ENCODE results near the gene CIDEA.
A peak's percentile ranks its signal among the peaks of the same experiment; 100 is the strongest.
"Not testable (repeated sequence)": the region's sequence is repeated elsewhere in the genome, so short reads cannot be mapped to it uniquely, and the experiment has no call there.

Gene CIDEA, protein sequence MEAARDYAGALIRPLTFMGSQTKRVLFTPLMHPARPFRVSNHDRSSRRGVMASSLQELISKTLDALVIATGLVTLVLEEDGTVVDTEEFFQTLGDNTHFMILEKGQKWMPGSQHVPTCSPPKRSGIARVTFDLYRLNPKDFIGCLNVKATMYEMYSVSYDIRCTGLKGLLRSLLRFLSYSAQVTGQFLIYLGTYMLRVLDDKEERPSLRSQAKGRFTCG

GRCh38 chr18:12254136-12254819 is at the start of gene CIDEA:
TSS of gene CIDEA (plus strand) at chr18:12254361. CDS start at chr18:12254384, 23 bp downstream.
- DNase-seq (ENCODE audit: low read depth in 2 of 2), result no peak

- not testable (repeated sequence) for DNase-seq (ENCODE audit: low read depth in 2 of 2)
Observed at GRCh38 chr18:12208296-12209153, 45.6 kb upstream of the CIDEA start.

- not testable (repeated sequence) for DNase-seq (ENCODE audit: low read depth in 2 of 2)
Observed at GRCh38 chr18:12212308-12212707, 41.9 kb upstream of the CIDEA start.

- DNase-seq (ENCODE audit: low read depth in 2 of 2), result not testable (repeated sequence)
Observed at GRCh38 chr18:12214296-12215005, 39.7 kb upstream of the CIDEA start.

DNA sequence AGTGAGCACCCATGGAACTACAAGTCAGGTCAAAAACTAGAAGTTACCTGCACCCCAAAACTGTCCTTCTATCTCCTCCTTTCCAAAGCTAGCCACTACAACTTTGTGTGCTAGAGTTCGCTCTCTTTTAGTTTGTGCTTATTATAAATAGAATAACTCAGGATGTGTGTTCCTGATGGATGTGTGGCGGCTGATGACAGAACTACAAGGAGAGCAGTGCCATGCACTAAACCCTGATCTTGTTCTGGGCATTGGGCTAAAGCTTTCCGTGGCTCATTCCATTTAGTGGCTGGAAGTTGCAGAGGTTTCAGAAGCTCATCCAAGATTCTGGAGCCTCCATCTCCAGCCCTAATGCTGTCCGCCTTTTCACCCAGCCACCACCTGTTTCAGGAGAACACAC is 37.7 kb upstream of the CIDEA start:
- DNase-seq (ENCODE audit: low read depth in 2 of 2), result not testable (repeated sequence)

- DNase-seq (ENCODE audit: low read depth in 2 of 2), result not testable (repeated sequence)
Observed at GRCh38 chr18:12218603-12219002, 35.6 kb upstream of the CIDEA start.

DNA sequence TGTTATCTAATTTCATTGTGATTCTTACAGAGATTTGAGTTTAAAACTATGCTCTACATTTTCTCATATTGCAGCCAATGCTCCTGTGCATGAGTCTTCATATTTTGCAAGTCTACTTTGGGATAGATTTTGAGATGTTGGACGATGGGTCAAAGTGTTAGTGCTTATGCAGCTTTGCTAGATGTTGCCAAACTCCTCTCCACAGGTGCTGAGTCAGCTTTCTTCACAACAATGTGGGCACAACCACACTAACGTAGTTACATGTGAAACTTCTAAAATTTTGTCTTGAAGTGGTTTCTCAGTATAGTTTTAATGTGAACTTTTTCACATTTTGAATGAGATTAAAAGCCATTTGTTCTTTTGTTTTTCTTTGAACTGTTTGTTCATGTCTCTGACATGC is 32.1 kb upstream of the CIDEA start:
- DNase-seq (ENCODE audit: low read depth in 2 of 2), result not testable (repeated sequence)

DNA sequence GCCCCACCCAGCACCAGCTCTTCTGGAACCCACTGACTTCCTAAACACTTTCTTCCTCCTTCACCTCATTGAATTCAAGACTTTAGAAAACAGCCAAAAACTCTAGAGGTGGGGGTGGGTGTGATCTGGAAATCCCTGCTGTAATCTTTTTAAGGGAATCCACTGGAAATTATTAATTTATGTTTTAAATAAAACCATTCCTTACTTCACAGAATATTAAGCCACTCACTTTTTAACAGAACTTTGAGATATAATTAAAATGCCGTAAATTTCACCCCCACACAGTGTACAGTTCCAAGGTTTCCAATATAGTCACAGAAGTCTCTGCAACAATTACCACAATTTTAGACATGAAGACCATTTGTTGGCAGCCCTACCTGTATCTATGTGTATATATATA is 30.8 kb upstream of the CIDEA start:
- DNase-seq (ENCODE audit: low read depth in 2 of 2), result not testable (repeated sequence)

DNA sequence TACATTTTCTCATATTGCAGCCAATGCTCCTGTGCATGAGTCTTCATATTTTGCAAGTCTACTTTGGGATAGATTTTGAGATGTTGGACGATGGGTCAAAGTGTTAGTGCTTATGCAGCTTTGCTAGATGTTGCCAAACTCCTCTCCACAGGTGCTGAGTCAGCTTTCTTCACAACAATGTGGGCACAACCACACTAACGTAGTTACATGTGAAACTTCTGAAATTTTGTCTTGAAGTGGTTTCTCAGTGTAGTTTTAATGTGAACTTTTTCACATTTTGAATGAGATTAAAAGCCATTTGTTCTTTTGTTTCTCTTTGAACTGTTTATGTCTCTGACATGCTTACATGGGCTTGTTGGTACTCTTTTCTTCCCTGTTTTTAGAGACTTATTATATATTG is 27.4 kb upstream of the CIDEA start:
- not testable (repeated sequence) for DNase-seq (ENCODE audit: low read depth in 2 of 2)

- DNase-seq (ENCODE audit: low read depth in 2 of 2), result not testable (repeated sequence)
Observed at GRCh38 chr18:12227399-12228186, 26.6 kb upstream of the CIDEA start.

GRCh38 chr18:12228308-12228707 is 25.9 kb upstream of the CIDEA start:
- not testable (repeated sequence) for DNase-seq (ENCODE audit: low read depth in 2 of 2)

GRCh38 chr18:12230561-12230960 is 23.6 kb upstream of the CIDEA start:
- DNase-seq (ENCODE audit: low read depth in 2 of 2), result not testable (repeated sequence)

- DNase-seq (ENCODE audit: low read depth in 2 of 2), result no peak
Observed at GRCh38 chr18:12231040-12231882, 22.9 kb upstream of the CIDEA start.

DNA sequence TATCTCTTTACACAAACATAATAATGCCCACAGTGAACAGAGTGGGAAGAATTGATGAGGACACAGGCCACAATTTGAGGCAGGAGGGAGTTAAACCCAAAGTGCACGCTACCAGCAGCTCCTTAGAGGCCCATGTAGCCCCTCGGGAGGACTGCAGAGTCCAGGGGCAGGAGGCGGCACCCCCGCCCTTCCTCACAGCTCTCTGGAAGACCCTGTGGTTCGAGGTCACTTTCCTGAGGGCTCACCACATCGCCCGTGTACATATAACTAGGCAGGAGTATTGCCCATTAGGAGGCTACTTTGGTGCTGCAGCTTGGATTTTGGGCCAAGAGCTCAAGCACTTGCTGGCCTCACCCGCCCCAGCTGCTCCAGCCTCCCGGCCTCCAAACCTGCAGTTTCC is 22.2 kb upstream of the CIDEA start:
- DNase-seq (ENCODE audit: low read depth in 2 of 2), result no peak

DNA sequence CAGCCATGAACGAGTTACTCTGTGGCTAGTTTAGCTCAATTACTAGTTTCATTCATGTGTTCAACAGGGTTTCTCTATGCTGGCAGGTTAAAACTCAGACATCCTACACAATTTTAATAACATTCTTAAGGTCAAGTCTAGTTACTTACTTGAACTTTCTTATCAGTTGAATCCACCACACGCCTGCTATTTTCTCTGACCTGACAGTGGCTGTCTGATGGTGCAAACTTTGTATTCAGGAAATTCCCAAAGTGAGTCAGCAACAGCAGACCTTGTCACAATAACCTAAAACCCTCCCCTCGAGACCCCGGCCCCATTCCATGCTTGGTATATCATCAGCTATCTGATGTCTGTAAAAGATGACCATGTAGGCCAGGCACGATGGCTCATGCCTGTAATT is 20.8 kb upstream of the CIDEA start:
- no peak for DNase-seq (ENCODE audit: low read depth in 2 of 2)

- no peak for DNase-seq (ENCODE audit: low read depth in 2 of 2)
Observed at GRCh38 chr18:12234451-12235190, 19.5 kb upstream of the CIDEA start.

DNA sequence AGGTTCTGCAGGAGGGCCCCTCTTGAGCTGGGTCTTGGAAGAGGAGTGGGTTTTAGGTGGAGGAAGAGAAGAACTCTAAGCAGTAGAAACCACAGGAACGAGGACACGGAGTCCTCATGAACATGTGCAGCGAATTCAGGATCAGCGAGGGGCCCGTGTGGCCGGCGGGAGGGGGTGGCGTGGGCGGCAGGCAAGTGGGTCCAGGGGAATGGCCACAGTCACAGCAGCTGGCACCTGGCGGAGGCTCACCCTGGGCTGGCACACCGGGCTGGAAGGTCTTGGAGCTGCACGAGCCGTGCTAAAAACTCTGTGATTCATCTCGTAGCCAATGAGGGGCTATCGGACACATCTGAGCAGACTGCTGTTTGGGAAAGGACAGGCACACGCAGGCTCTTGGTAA is 18.0 kb upstream of the CIDEA start:
- DNase-seq (ENCODE audit: low read depth in 2 of 2), result no peak

- DNase-seq (ENCODE audit: low read depth in 2 of 2), result peak in 1 of 2 donors; percentile 51
Observed at GRCh38 chr18:12236934-12237832, 17.0 kb upstream of the CIDEA start.

Data from stimulated activated CD4-positive, alpha-beta T cell treated with anti-CD3 and anti-CD28 coated beads, Interleukin-1b, Interleukin-23, amount 100 ng/mL, for 1 hour (primary cell).